ENCODE measurements around the gene C3orf22. TPM values are rescaled to one million over a fixed set of nuclear protein-coding genes. Genes with fewer than 3 reads are reported as not detected.

C3orf22 gene
- not detected for polyA plus RNA-seq (2013, experiment 1 of 2)
- not detected for polyA plus RNA-seq (2013, experiment 2 of 2)

- Histone ChIP-seq H2BK5ac (ENCODE audit: low read depth, low read length, poor library complexity, severe bottlenecking) (no peak within 1 kb of the TSS), H2BK120ac (ENCODE audit: low read depth, low read length) (no peak within 1 kb of the TSS), H3K14ac (ENCODE audit: low read length in 2 of 2) (peak within 1 kb of the TSS in 1 of 2 experiments; percentile 56), H3K4me3 (ENCODE audit: insufficient read depth in 1 of 2, low read depth in 1 of 2, low read length in 2 of 2) (no peak within 1 kb of the TSS), H3K23ac (ENCODE audit: low read length in 2 of 2) (peak within 1 kb of the TSS in 1 of 2 experiments; percentile 63), H2AFZ (ENCODE audit: low read depth, low read length) (no peak within 1 kb of the TSS), H3K4ac (ENCODE audit: low read depth in 1 of 2, low read length in 2 of 2) (no peak within 1 kb of the TSS), H2BK12ac (ENCODE audit: low read length in 2 of 2) (no peak within 1 kb of the TSS), H2AK5ac (ENCODE audit: low read length, severe bottlenecking) (no peak within 1 kb of the TSS), H4K91ac (ENCODE audit: low read length) (no peak within 1 kb of the TSS), H3K9me3 (ENCODE audit: control insufficient read depth, low read length) (peaks cover 9% of the 10 kb centered on the region), H2BK15ac (ENCODE audit: low read depth, poor library complexity, severe bottlenecking) (no peak within 1 kb of the TSS), H3K79me1 (replicated peaks; ENCODE audit: low read length, poor library complexity, severe bottlenecking) (no peaks in the 10 kb centered on the region), H3K4me2 (ENCODE audit: low read length, poor library complexity, severe bottlenecking) (no peak within 1 kb of the TSS), H3K18ac (ENCODE audit: low read depth in 1 of 2, low read length in 2 of 2) (no peak within 1 kb of the TSS), H4K8ac (ENCODE audit: low read length) (no peak within 1 kb of the TSS), H3K27ac (ENCODE audit: low read length, poor library complexity, severe bottlenecking) (no peak within 1 kb of the TSS), H3K27me3 (ENCODE audit: control insufficient read depth in 1 of 2, insufficient read depth in 1 of 2, low read length in 2 of 2) (peaks cover 8 to 22% of the 10 kb centered on the region in 2 experiments), H3K4me1 (ENCODE audit: control insufficient read depth, insufficient read depth, low read depth, low read length) (no peaks in the 10 kb centered on the region), H3K36me3 (ENCODE audit: control insufficient read depth in 1 of 2, insufficient read depth in 2 of 2, low read depth in 1 of 2, low read length in 2 of 2) (no peaks in the 10 kb centered on the region), H3K9ac (ENCODE audit: low read length) (no peak within 1 kb of the TSS)
- WGBS: 84% methylated on average over 9 of the region's 9 CpGs
- no peak for DNase-seq
Measured at GRCh38 chr3:126558336-126559071, at the start of gene C3orf22. TSS of gene C3orf22 (minus strand) at chr3:126558932. CDS start at chr3:126553390, 5,542 bp downstream.

DNA sequence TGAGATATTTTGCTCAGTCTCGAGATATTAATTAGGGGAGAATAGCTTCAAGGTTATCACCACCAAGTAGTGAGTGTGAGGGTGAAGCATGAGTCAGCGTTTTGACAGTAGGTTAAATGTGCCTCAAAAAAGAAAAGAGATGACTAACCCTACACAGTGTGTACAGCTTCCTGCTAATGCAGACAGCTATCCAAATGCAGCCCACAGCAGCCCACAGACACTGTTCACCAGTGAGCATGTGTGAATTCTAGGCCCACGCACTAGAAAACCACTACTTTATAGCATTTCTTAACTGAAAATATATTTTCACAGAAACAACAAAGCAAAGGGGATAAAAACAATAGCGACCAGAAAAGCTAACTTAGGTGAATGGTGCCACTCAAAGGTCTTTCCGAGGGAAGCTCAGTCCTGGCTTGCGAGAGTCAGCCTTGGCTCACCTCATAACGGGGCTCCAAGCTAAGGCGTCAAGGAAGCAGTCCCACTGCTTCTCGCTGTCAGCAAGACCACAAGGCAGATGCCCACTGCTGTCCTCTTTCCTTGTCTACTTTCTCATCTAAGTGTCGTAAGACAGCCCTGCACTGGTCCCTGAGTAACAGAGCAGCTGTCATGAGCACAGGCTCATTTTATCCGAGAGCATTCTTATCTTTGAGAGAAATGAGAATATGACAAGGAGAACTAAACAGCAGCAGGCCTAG lies 48.6 kb upstream of the C3orf22 start:
- Histone ChIP-seq H3K79me1 (replicated peaks; ENCODE audit: low read length, poor library complexity, severe bottlenecking) (no peaks in the 10 kb centered on the region), H4K8ac (ENCODE audit: low read length) (no peak overlapping the region), H3K4me3 (ENCODE audit: insufficient read depth in 1 of 2, low read depth in 1 of 2, low read length in 2 of 2) (no peak overlapping the region), H2BK5ac (ENCODE audit: low read depth, low read length, poor library complexity, severe bottlenecking) (no peak overlapping the region), H2AFZ (ENCODE audit: low read depth, low read length) (peak overlapping the region; percentile 36), H4K91ac (ENCODE audit: low read length) (no peak overlapping the region), H3K9me3 (ENCODE audit: control insufficient read depth, low read length) (no peaks in the 10 kb centered on the region), H3K9ac (ENCODE audit: low read length) (no peak overlapping the region), H3K4me2 (ENCODE audit: low read length, poor library complexity, severe bottlenecking) (no peak overlapping the region), H3K18ac (ENCODE audit: low read depth in 1 of 2, low read length in 2 of 2) (no peak overlapping the region), H3K14ac (ENCODE audit: low read length in 2 of 2) (peak overlapping the region in 1 of 2 experiments; percentile 53), H2BK15ac (ENCODE audit: low read depth, poor library complexity, severe bottlenecking) (no peak overlapping the region), H3K4me1 (ENCODE audit: control insufficient read depth, insufficient read depth, low read depth, low read length) (peaks cover 2% of the 10 kb centered on the region), H3K27ac (ENCODE audit: low read length, poor library complexity, severe bottlenecking) (no peak overlapping the region), H2BK120ac (ENCODE audit: low read depth, low read length) (no peak overlapping the region), H3K23ac (ENCODE audit: low read length in 2 of 2) (no peak overlapping the region), H3K4ac (ENCODE audit: low read depth in 1 of 2, low read length in 2 of 2) (no peak overlapping the region), H2BK12ac (ENCODE audit: low read length in 2 of 2) (no peak overlapping the region), H3K36me3 (ENCODE audit: control insufficient read depth in 1 of 2, insufficient read depth in 2 of 2, low read depth in 1 of 2, low read length in 2 of 2) (peaks cover 11 to 61% of the 10 kb centered on the region in 2 experiments), H3K27me3 (ENCODE audit: control insufficient read depth in 1 of 2, insufficient read depth in 1 of 2, low read length in 2 of 2) (no peaks in the 10 kb centered on the region), H2AK5ac (ENCODE audit: low read length, severe bottlenecking) (no peak overlapping the region)
- 64% methylated on average over 11 of the region's 11 CpGs for WGBS
- peak; percentile 44 for DNase-seq

DNA sequence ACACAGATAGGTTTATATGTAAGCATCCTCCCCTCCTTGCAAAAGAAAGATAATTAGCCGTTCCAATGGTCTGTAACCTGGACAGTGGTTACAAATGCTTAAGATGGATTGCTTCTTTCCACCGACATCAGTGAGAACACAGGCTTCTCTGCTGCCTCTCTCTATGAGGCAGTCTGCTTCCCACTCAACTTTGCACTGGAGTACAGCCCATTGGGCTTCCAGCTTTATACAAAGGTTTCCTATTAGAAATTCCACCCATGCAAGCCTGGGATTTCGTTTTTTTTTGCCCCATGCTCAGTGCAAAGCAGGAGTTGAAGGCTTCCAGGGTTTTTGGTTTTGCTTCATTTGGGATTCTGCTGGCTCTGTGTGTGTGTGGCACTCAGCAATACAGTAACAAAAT lies 47.3 kb upstream of the C3orf22 start:
- Histone ChIP-seq H4K91ac (ENCODE audit: low read length) (no peak overlapping the region), H3K4me2 (ENCODE audit: low read length, poor library complexity, severe bottlenecking) (no peak overlapping the region), H3K9me3 (ENCODE audit: control insufficient read depth, low read length) (no peaks in the 10 kb centered on the region), H2AK5ac (ENCODE audit: low read length, severe bottlenecking) (no peak overlapping the region), H4K8ac (ENCODE audit: low read length) (no peak overlapping the region), H3K27ac (ENCODE audit: low read length, poor library complexity, severe bottlenecking) (no peak overlapping the region), H3K23ac (ENCODE audit: low read length in 2 of 2) (no peak overlapping the region), H3K18ac (ENCODE audit: low read depth in 1 of 2, low read length in 2 of 2) (no peak overlapping the region), H3K79me1 (replicated peaks; ENCODE audit: low read length, poor library complexity, severe bottlenecking) (no peaks in the 10 kb centered on the region), H2BK12ac (ENCODE audit: low read length in 2 of 2) (no peak overlapping the region), H3K27me3 (ENCODE audit: control insufficient read depth in 1 of 2, insufficient read depth in 1 of 2, low read length in 2 of 2) (no peaks in the 10 kb centered on the region), H2BK5ac (ENCODE audit: low read depth, low read length, poor library complexity, severe bottlenecking) (no peak overlapping the region), H3K4me1 (ENCODE audit: control insufficient read depth, insufficient read depth, low read depth, low read length) (peaks cover 2% of the 10 kb centered on the region), H3K4ac (ENCODE audit: low read depth in 1 of 2, low read length in 2 of 2) (no peak overlapping the region), H3K4me3 (ENCODE audit: insufficient read depth in 1 of 2, low read depth in 1 of 2, low read length in 2 of 2) (no peak overlapping the region), H3K36me3 (ENCODE audit: control insufficient read depth in 1 of 2, insufficient read depth in 2 of 2, low read depth in 1 of 2, low read length in 2 of 2) (peaks cover 8 to 54% of the 10 kb centered on the region in 2 experiments), H2AFZ (ENCODE audit: low read depth, low read length) (no peak overlapping the region), H2BK15ac (ENCODE audit: low read depth, poor library complexity, severe bottlenecking) (no peak overlapping the region), H2BK120ac (ENCODE audit: low read depth, low read length) (no peak overlapping the region), H3K9ac (ENCODE audit: low read length) (no peak overlapping the region), H3K14ac (ENCODE audit: low read length in 2 of 2) (no peak overlapping the region)
- DNase-seq: no peak
- 98% methylated on average over 2 of the region's 3 CpGs for WGBS

GRCh38 chr3:126604691-126605090 lies 46.0 kb upstream of the C3orf22 start:
- H2BK12ac ChIP-seq (ENCODE audit: low read length in 2 of 2): no peak overlapping the region
- H2BK15ac ChIP-seq (ENCODE audit: low read depth, poor library complexity, severe bottlenecking): no peak overlapping the region
- no peak overlapping the region for H3K23ac ChIP-seq (ENCODE audit: low read length in 2 of 2)
- peaks cover 5 to 41% of the 10 kb centered on the region in 2 experiments for H3K36me3 ChIP-seq (ENCODE audit: control insufficient read depth in 1 of 2, insufficient read depth in 2 of 2, low read depth in 1 of 2, low read length in 2 of 2)
- H2AFZ ChIP-seq (ENCODE audit: low read depth, low read length): no peak overlapping the region
- no peak for DNase-seq
- no peaks in the 10 kb centered on the region for H3K79me1 ChIP-seq (replicated peaks; ENCODE audit: low read length, poor library complexity, severe bottlenecking)
- no peak overlapping the region for H3K4me3 ChIP-seq (ENCODE audit: insufficient read depth in 1 of 2, low read depth in 1 of 2, low read length in 2 of 2)
- H3K18ac ChIP-seq (ENCODE audit: low read depth in 1 of 2, low read length in 2 of 2): no peak overlapping the region
- no peak overlapping the region for H2AK5ac ChIP-seq (ENCODE audit: low read length, severe bottlenecking)
- no peak overlapping the region for H3K4ac ChIP-seq (ENCODE audit: low read depth in 1 of 2, low read length in 2 of 2)
- no peak overlapping the region for H3K27ac ChIP-seq (ENCODE audit: low read length, poor library complexity, severe bottlenecking)
- no peak overlapping the region for H3K9ac ChIP-seq (ENCODE audit: low read length)
- H4K8ac ChIP-seq (ENCODE audit: low read length): no peak overlapping the region
- no peaks in the 10 kb centered on the region for H3K9me3 ChIP-seq (ENCODE audit: control insufficient read depth, low read length)
- WGBS: 92% methylated on average over 6 of the region's 6 CpGs
- peaks cover 2% of the 10 kb centered on the region for H3K4me1 ChIP-seq (ENCODE audit: control insufficient read depth, insufficient read depth, low read depth, low read length)
- H2BK5ac ChIP-seq (ENCODE audit: low read depth, low read length, poor library complexity, severe bottlenecking): no peak overlapping the region
- no peaks in the 10 kb centered on the region for H3K27me3 ChIP-seq (ENCODE audit: control insufficient read depth in 1 of 2, insufficient read depth in 1 of 2, low read length in 2 of 2)
- H3K4me2 ChIP-seq (ENCODE audit: low read length, poor library complexity, severe bottlenecking): no peak overlapping the region
- H3K14ac ChIP-seq (ENCODE audit: low read length in 2 of 2): no peak overlapping the region
- no peak overlapping the region for H4K91ac ChIP-seq (ENCODE audit: low read length)
- no peak overlapping the region for H2BK120ac ChIP-seq (ENCODE audit: low read depth, low read length)
